ENCODE measurements around the gene RHBDD1.

- TF ChIP-seq CTCF (IDR thresholded peaks at IDR 0.05) (no peak), POLR2A (IDR thresholded peaks at IDR 0.05) (no peak)
These were observed 127.7 kb downstream of the RHBDD1 start for GRCh38 chr2:226963528-226963927.
